ENCODE data around the gene PTPN5.

Gene PTPN5

GRCh38 chr11:18706330-18707243 lies 85.0 kb downstream of the PTPN5 start:
- no peaks in the 10 kb centered on the region for H3K27me3 ChIP-seq (ENCODE audit: insufficient read depth, low read length)
- no peak overlapping the region for H2BK5ac ChIP-seq (ENCODE audit: low read depth, low read length, poor library complexity)
- H2AK5ac ChIP-seq (ENCODE audit: low read length) = no peak overlapping the region
- H2BK12ac ChIP-seq (ENCODE audit: low read length) = no peak overlapping the region
- H3K79me2 ChIP-seq (ENCODE audit: control insufficient read depth, insufficient read depth, low read length, poor library complexity) = no peaks in the 10 kb centered on the region
- no peak overlapping the region for H3K18ac ChIP-seq (ENCODE audit: low read length)
- H3K27ac ChIP-seq (ENCODE audit: low read depth, low read length) = no peak overlapping the region
- no peak overlapping the region for H3K9ac ChIP-seq (ENCODE audit: low read length)
- H3K23ac ChIP-seq (ENCODE audit: low read length) = no peak overlapping the region
- peak in 1 of 2 donors; percentile 42 for DNase-seq
- H4K91ac ChIP-seq (ENCODE audit: low read depth, low read length) = no peak overlapping the region
- H2AFZ ChIP-seq (ENCODE audit: insufficient read depth, low read length, poor library complexity) = no peak overlapping the region
- H4K12ac ChIP-seq (ENCODE audit: low read depth, low read length) = no peak overlapping the region
- H4K8ac ChIP-seq (ENCODE audit: low read depth, low read length) = no peak overlapping the region
- no peaks in the 10 kb centered on the region for H3K79me1 ChIP-seq (ENCODE audit: low read length)
- no peak overlapping the region for H3K14ac ChIP-seq (ENCODE audit: low read length)
- no peak overlapping the region for H3K4ac ChIP-seq (ENCODE audit: low read depth, low read length)
- no peak overlapping the region for H3K4me3 ChIP-seq (ENCODE audit: low read depth, low read length)
- no peaks in the 10 kb centered on the region for H3K4me1 ChIP-seq (ENCODE audit: control insufficient read depth in 1 of 2, insufficient read depth in 2 of 2, low read length in 2 of 2)
- H3K36me3 ChIP-seq (ENCODE audit: control insufficient read depth in 1 of 2, insufficient read depth in 2 of 2, low read length in 2 of 2) = no peaks in the 10 kb centered on the region
- peaks cover 3% of the 10 kb centered on the region for H3K9me3 ChIP-seq (ENCODE audit: insufficient read depth, low read depth, low read length)
- H2BK120ac ChIP-seq (ENCODE audit: insufficient read depth, low read length, poor library complexity) = no peak overlapping the region
- no peak overlapping the region for H3K4me2 ChIP-seq (ENCODE audit: low read length)
- no CpG with 5 or more reads among the region's 34 CpGs for WGBS (ENCODE audit: extremely low coverage, insufficient coverage, insufficient read length)

- Histone ChIP-seq H4K8ac (ENCODE audit: low read depth, low read length) (no peak overlapping the region), H3K4me2 (ENCODE audit: low read length) (peak overlapping the region; percentile 26), H2AFZ (ENCODE audit: insufficient read depth, low read length, poor library complexity) (no peak overlapping the region), H2BK5ac (ENCODE audit: low read depth, low read length, poor library complexity) (no peak overlapping the region), H3K27ac (ENCODE audit: low read depth, low read length) (no peak overlapping the region), H4K12ac (ENCODE audit: low read depth, low read length) (no peak overlapping the region), H3K27me3 (ENCODE audit: insufficient read depth, low read length) (no peaks in the 10 kb centered on the region), H3K9me3 (ENCODE audit: insufficient read depth, low read depth, low read length) (peaks cover 3% of the 10 kb centered on the region), H2BK120ac (ENCODE audit: insufficient read depth, low read length, poor library complexity) (no peak overlapping the region), H3K18ac (ENCODE audit: low read length) (no peak overlapping the region), H3K23ac (ENCODE audit: low read length) (no peak overlapping the region), H3K79me2 (ENCODE audit: control insufficient read depth, insufficient read depth, low read length, poor library complexity) (no peaks in the 10 kb centered on the region), H3K9ac (ENCODE audit: low read length) (no peak overlapping the region), H2AK5ac (ENCODE audit: low read length) (no peak overlapping the region), H2BK12ac (ENCODE audit: low read length) (no peak overlapping the region), H3K36me3 (ENCODE audit: control insufficient read depth in 1 of 2, insufficient read depth in 2 of 2, low read length in 2 of 2) (no peaks in the 10 kb centered on the region), H3K4ac (ENCODE audit: low read depth, low read length) (no peak overlapping the region), H3K4me3 (ENCODE audit: low read depth, low read length) (peak overlapping the region; percentile 46), H3K14ac (ENCODE audit: low read length) (no peak overlapping the region), H4K91ac (ENCODE audit: low read depth, low read length) (no peak overlapping the region), H3K79me1 (ENCODE audit: low read length) (no peaks in the 10 kb centered on the region), H3K4me1 (ENCODE audit: control insufficient read depth in 1 of 2, insufficient read depth in 2 of 2, low read length in 2 of 2) (no peaks in the 10 kb centered on the region)
- no CpG with 5 or more reads among the region's 46 CpGs for WGBS (ENCODE audit: extremely low coverage, insufficient coverage, insufficient read length)
- no peak for DNase-seq
Observed at GRCh38 chr11:18705651-18706281, 85.8 kb downstream of the PTPN5 start.

GRCh38 chr11:18704698-18705097 lies 86.9 kb downstream of the PTPN5 start:
- Histone ChIP-seq H3K4me3 (ENCODE audit: low read depth, low read length) (no peak overlapping the region), H2AK5ac (ENCODE audit: low read length) (no peak overlapping the region), H4K91ac (ENCODE audit: low read depth, low read length) (no peak overlapping the region), H3K4ac (ENCODE audit: low read depth, low read length) (no peak overlapping the region), H2AFZ (ENCODE audit: insufficient read depth, low read length, poor library complexity) (no peak overlapping the region), H3K27ac (ENCODE audit: low read depth, low read length) (no peak overlapping the region), H4K8ac (ENCODE audit: low read depth, low read length) (no peak overlapping the region), H2BK12ac (ENCODE audit: low read length) (no peak overlapping the region), H3K18ac (ENCODE audit: low read length) (no peak overlapping the region), H2BK120ac (ENCODE audit: insufficient read depth, low read length, poor library complexity) (no peak overlapping the region), H3K79me2 (ENCODE audit: control insufficient read depth, insufficient read depth, low read length, poor library complexity) (no peaks in the 10 kb centered on the region), H3K79me1 (ENCODE audit: low read length) (no peaks in the 10 kb centered on the region), H3K14ac (ENCODE audit: low read length) (no peak overlapping the region), H3K4me2 (ENCODE audit: low read length) (no peak overlapping the region), H4K12ac (ENCODE audit: low read depth, low read length) (no peak overlapping the region), H2BK5ac (ENCODE audit: low read depth, low read length, poor library complexity) (no peak overlapping the region), H3K27me3 (ENCODE audit: insufficient read depth, low read length) (no peaks in the 10 kb centered on the region), H3K9ac (ENCODE audit: low read length) (no peak overlapping the region), H3K23ac (ENCODE audit: low read length) (no peak overlapping the region), H3K4me1 (ENCODE audit: control insufficient read depth in 1 of 2, insufficient read depth in 2 of 2, low read length in 2 of 2) (peaks cover 0 to 1% of the 10 kb centered on the region in 2 experiments), H3K9me3 (ENCODE audit: insufficient read depth, low read depth, low read length) (peaks cover 3% of the 10 kb centered on the region), H3K36me3 (ENCODE audit: control insufficient read depth in 1 of 2, insufficient read depth in 2 of 2, low read length in 2 of 2) (no peaks in the 10 kb centered on the region)
- no peak for DNase-seq
- no CpG with 5 or more reads among the region's 1 CpG for WGBS (ENCODE audit: extremely low coverage, insufficient coverage, insufficient read length)

- H4K12ac ChIP-seq (ENCODE audit: low read depth, low read length) = no peak overlapping the region
- H2BK12ac ChIP-seq (ENCODE audit: low read length) = no peak overlapping the region
- H3K4ac ChIP-seq (ENCODE audit: low read depth, low read length) = no peak overlapping the region
- H3K23ac ChIP-seq (ENCODE audit: low read length) = no peak overlapping the region
- no peaks in the 10 kb centered on the region for H3K79me2 ChIP-seq (ENCODE audit: control insufficient read depth, insufficient read depth, low read length, poor library complexity)
- no peak overlapping the region for H2BK5ac ChIP-seq (ENCODE audit: low read depth, low read length, poor library complexity)
- no peaks in the 10 kb centered on the region for H3K27me3 ChIP-seq (ENCODE audit: insufficient read depth, low read length)
- no peak overlapping the region for H2AK5ac ChIP-seq (ENCODE audit: low read length)
- no peak overlapping the region for H3K18ac ChIP-seq (ENCODE audit: low read length)
- H3K36me3 ChIP-seq (ENCODE audit: control insufficient read depth in 1 of 2, insufficient read depth in 2 of 2, low read length in 2 of 2) = no peaks in the 10 kb centered on the region
- H3K4me1 ChIP-seq (ENCODE audit: control insufficient read depth in 1 of 2, insufficient read depth in 2 of 2, low read length in 2 of 2) = peaks cover 0 to 7% of the 10 kb centered on the region in 2 experiments
- H3K4me2 ChIP-seq (ENCODE audit: low read length) = no peak overlapping the region
- H2BK120ac ChIP-seq (ENCODE audit: insufficient read depth, low read length, poor library complexity) = no peak overlapping the region
- no peak overlapping the region for H3K9ac ChIP-seq (ENCODE audit: low read length)
- DNase-seq = no peak
- no CpG with 5 or more reads among the region's 5 CpGs for WGBS (ENCODE audit: extremely low coverage, insufficient coverage, insufficient read length)
- no peak overlapping the region for H3K4me3 ChIP-seq (ENCODE audit: low read depth, low read length)
- H3K27ac ChIP-seq (ENCODE audit: low read depth, low read length) = no peak overlapping the region
- no peak overlapping the region for H2AFZ ChIP-seq (ENCODE audit: insufficient read depth, low read length, poor library complexity)
- peaks cover 3% of the 10 kb centered on the region for H3K9me3 ChIP-seq (ENCODE audit: insufficient read depth, low read depth, low read length)
- no peak overlapping the region for H4K8ac ChIP-seq (ENCODE audit: low read depth, low read length)
- no peak overlapping the region for H4K91ac ChIP-seq (ENCODE audit: low read depth, low read length)
- no peak overlapping the region for H3K14ac ChIP-seq (ENCODE audit: low read length)
- H3K79me1 ChIP-seq (ENCODE audit: low read length) = no peaks in the 10 kb centered on the region
Observed at GRCh38 chr11:18704045-18704645, 87.5 kb downstream of the PTPN5 start.
